ENCODE data around the gene CARD10. TPM values are rescaled to one million over a fixed set of nuclear protein-coding genes. Genes with fewer than 3 reads are reported as not detected.

Gene CARD10
- polyA plus RNA-seq, 3 donors: 0.03 TPM; not detected in 2

DNA sequence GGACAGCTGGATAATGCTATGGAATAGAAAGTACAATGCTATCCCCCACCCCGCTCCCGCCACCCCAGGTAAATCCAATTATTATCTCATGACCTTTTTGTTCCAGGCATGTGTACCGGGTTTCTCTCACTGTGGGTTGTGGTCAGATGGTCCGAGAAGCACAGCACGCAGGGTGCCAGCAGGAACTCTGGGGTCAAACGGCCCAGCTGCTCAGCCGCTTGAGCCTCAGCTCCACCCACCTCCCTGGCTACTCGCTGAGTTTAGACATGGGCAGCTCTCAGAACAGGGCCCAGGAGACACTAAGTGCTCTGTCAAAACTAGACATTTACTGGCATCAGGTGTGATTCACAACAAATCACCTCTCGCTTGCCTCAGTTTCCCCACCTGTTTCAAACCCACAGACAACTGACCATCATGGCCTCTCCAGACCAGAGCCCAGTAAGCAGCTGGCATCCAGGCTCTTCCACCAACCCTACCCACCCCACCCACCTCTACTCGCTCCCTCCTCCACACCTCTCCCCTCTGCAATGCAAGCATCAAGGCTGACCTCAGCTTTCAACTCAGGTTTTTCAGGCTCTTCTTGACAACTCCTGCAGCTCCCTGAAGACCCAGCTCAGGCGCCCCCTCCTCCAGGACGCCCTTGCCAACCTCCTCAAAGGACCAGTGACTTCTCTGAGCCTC, 20.0 kb downstream of the CARD10 start:
- Mint-ChIP-seq H3K27ac (no peak overlapping the region), H3K4me1 (peaks cover 12% of the 10 kb centered on the region), H3K36me3 (no peaks in the 10 kb centered on the region), H3K4me3 (no peak overlapping the region), H3K9me3 (peaks cover 0 to 2% (median 0%) of the 10 kb centered on the region in 7 donors), H3K27me3 (ENCODE audit: low read depth in 3 of 3) (peaks cover 15 to 26% (median 16%) of the 10 kb centered on the region in 3 donors)
- Histone ChIP-seq H3K36me3 (replicated peaks in 1 of 2; ENCODE audit: control insufficient read depth in 1 of 2, insufficient read depth in 2 of 2, low read length in 2 of 2) (no peaks in the 10 kb centered on the region), H2AFZ (ENCODE audit: insufficient read depth, low read depth, low read length, poor library complexity, severe bottlenecking) (no peak overlapping the region), H3K79me2 (ENCODE audit: insufficient read depth, low read length) (no peaks in the 10 kb centered on the region), H3K27ac (ENCODE audit: low read depth in 1 of 2, low read length in 2 of 2) (no peak overlapping the region), H3K4me3 (replicated peaks in 1 of 3; ENCODE audit: low read depth in 2 of 3, low read length in 3 of 3) (no peak overlapping the region), H4K20me1 (ENCODE audit: insufficient read depth, low read length) (no peaks in the 10 kb centered on the region), H3K4me1 (ENCODE audit: control insufficient read depth in 1 of 2, insufficient read depth in 2 of 2, low read length in 2 of 2) (peaks cover 0 to 5% of the 10 kb centered on the region in 2 donors), H3K9me3 (replicated peaks in 1 of 2; ENCODE audit: control insufficient read depth in 1 of 2, insufficient read depth in 1 of 2, low read length in 2 of 2) (no peaks in the 10 kb centered on the region), H3K9ac (ENCODE audit: insufficient read depth, low read length, poor library complexity, severe bottlenecking) (no peak overlapping the region), H3K27me3 (ENCODE audit: control insufficient read depth in 2 of 2, insufficient read depth in 2 of 2, low read length in 2 of 2) (peaks cover 0 to 4% of the 10 kb centered on the region in 2 donors), H3K4me2 (replicated peaks; ENCODE audit: extremely low read depth, low read length, poor library complexity, severe bottlenecking) (no peak overlapping the region)
- intact Hi-C loops (cut with micrococcal nuclease): no loop called here
- DNase-seq: no peak
- WGBS (ENCODE audit: insufficient coverage): 75% methylated on average over 10 of the region's 12 CpGs
- TF ChIP-seq, protein P1, sequence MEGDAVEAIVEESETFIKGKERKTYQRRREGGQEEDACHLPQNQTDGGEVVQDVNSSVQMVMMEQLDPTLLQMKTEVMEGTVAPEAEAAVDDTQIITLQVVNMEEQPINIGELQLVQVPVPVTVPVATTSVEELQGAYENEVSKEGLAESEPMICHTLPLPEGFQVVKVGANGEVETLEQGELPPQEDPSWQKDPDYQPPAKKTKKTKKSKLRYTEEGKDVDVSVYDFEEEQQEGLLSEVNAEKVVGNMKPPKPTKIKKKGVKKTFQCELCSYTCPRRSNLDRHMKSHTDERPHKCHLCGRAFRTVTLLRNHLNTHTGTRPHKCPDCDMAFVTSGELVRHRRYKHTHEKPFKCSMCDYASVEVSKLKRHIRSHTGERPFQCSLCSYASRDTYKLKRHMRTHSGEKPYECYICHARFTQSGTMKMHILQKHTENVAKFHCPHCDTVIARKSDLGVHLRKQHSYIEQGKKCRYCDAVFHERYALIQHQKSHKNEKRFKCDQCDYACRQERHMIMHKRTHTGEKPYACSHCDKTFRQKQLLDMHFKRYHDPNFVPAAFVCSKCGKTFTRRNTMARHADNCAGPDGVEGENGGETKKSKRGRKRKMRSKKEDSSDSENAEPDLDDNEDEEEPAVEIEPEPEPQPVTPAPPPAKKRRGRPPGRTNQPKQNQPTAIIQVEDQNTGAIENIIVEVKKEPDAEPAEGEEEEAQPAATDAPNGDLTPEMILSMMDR (IDR thresholded peaks at IDR 0.05): no peak

DNA sequence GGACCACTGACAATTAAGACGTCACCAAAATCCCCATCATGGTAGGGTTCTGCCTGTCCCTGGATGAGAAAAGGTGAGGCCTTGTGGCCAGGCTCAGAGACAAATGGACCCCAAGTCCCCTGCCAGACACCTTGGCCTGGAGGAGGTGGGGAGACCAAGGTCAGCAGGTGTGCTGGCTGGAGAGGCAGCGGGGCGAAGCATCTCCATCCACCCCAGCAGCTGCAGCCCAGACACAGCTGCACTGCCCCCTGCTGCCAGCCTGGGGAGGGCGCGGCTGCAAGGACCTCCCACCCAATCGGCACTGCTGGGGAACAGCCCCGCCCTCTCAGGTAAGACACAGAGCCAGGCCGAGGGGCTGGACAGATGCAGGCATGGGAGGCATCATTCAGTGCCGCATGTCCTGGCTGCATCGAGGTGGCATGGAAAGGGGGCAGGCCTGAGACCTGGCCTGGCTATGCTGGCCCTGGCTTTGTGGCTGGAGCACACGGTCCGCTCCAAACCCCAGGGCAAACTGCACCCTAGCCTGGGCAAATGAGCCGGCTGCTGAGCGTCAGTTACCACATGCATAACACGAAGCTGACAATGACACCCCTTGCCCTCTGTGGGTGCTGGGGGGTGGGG, 20.8 kb downstream of the CARD10 start:
- Histone ChIP-seq H3K9ac (ENCODE audit: insufficient read depth, low read length, poor library complexity, severe bottlenecking) (no peak overlapping the region), H3K4me1 (ENCODE audit: control insufficient read depth in 1 of 2, insufficient read depth in 2 of 2, low read length in 2 of 2) (peaks cover 0 to 5% of the 10 kb centered on the region in 2 donors), H3K27me3 (ENCODE audit: control insufficient read depth in 2 of 2, insufficient read depth in 2 of 2, low read length in 2 of 2) (peaks cover 0 to 4% of the 10 kb centered on the region in 2 donors), H3K79me2 (ENCODE audit: insufficient read depth, low read length) (no peaks in the 10 kb centered on the region), H4K20me1 (ENCODE audit: insufficient read depth, low read length) (no peaks in the 10 kb centered on the region), H3K36me3 (replicated peaks in 1 of 2; ENCODE audit: control insufficient read depth in 1 of 2, insufficient read depth in 2 of 2, low read length in 2 of 2) (no peaks in the 10 kb centered on the region), H3K27ac (ENCODE audit: low read depth in 1 of 2, low read length in 2 of 2) (no peak overlapping the region), H3K4me2 (replicated peaks; ENCODE audit: extremely low read depth, low read length, poor library complexity, severe bottlenecking) (no peak overlapping the region), H3K9me3 (replicated peaks in 1 of 2; ENCODE audit: control insufficient read depth in 1 of 2, insufficient read depth in 1 of 2, low read length in 2 of 2) (no peaks in the 10 kb centered on the region), H3K4me3 (replicated peaks in 1 of 3; ENCODE audit: low read depth in 2 of 3, low read length in 3 of 3) (no peak overlapping the region), H2AFZ (ENCODE audit: insufficient read depth, low read depth, low read length, poor library complexity, severe bottlenecking) (no peak overlapping the region)
- H3K27me3 Mint-ChIP-seq (ENCODE audit: low read depth in 3 of 3): peaks cover 16 to 24% (median 17%) of the 10 kb centered on the region in 3 donors
- peak; percentile 22 to 44 (median 28) for DNase-seq
- H3K27ac Mint-ChIP-seq: no peak overlapping the region
- peaks cover 0 to 2% (median 0%) of the 10 kb centered on the region in 7 donors for H3K9me3 Mint-ChIP-seq
- H3K4me1 Mint-ChIP-seq: peaks cover 12% of the 10 kb centered on the region
- no peak overlapping the region for H3K4me3 Mint-ChIP-seq
- TF ChIP-seq, protein P1 (IDR thresholded peaks at IDR 0.05): peak; percentile 71
- intact Hi-C loops (cut with micrococcal nuclease): no loop called here
- 26% methylated on average over 11 of the region's 15 CpGs for WGBS (ENCODE audit: insufficient coverage)
- H3K36me3 Mint-ChIP-seq: no peaks in the 10 kb centered on the region
